ENCODE data around the gene SPATA31C2. TPM values are rescaled to one million over a fixed set of nuclear protein-coding genes. Genes with fewer than 3 reads are reported as not detected.

SPATA31C2 gene
- total and polyA plus RNA-seq, 2 experiments from 2014 or later, result not detected

GRCh38 chr9:88183798-88184495 lies 45.7 kb upstream of the SPATA31C2 start:
- no peaks in the 10 kb centered on the region for H4K20me1 ChIP-seq (ENCODE audit: insufficient read depth)
- H3K4me2 ChIP-seq (ENCODE audit: unreplicated experiment), result no peak overlapping the region
- in situ Hi-C loops (cut with MboI), result no loop called here
- TF ChIP-seq EZH2phosphoT487 (IDR thresholded peaks at IDR 0.05; ENCODE audit: insufficient read depth, low read depth) (no peak), EZH2 (IDR thresholded peaks at IDR 0.05; ENCODE audit: insufficient read depth, poor library complexity, severe bottlenecking) (no peak)
- H3K27ac ChIP-seq, result no peak overlapping the region
- H3K9me3 ChIP-seq (ENCODE audit: low read depth), result no peaks in the 10 kb centered on the region
- H3K4me3 ChIP-seq, result no peak overlapping the region
- no peaks in the 10 kb centered on the region for H3F3A ChIP-seq (ENCODE audit: insufficient read depth)
- H3K36me3 ChIP-seq (ENCODE audit: low read depth), result no peaks in the 10 kb centered on the region
- no peak overlapping the region for H2AFZ ChIP-seq
- no peaks in the 10 kb centered on the region for H3K9me2 ChIP-seq (ENCODE audit: insufficient read depth)
- DNase-seq, result no peak
- 75 to 79% methylated on average over 5 of the region's 5 CpGs for WGBS, 2 experiments (ENCODE audit: low coverage in 1 of 2, low lambda C conversion rate in 2 of 2, missing lambda C conversion rate in 2 of 2)
- no peaks in the 10 kb centered on the region for H3K79me2 ChIP-seq (ENCODE audit: insufficient read depth)
- H3K27me3 ChIP-seq (replicated peaks; ENCODE audit: insufficient read depth), result no peaks in the 10 kb centered on the region
- H3K4me1 ChIP-seq (ENCODE audit: insufficient read depth), result no peaks in the 10 kb centered on the region
- no peak overlapping the region for H3K9ac ChIP-seq

DNA sequence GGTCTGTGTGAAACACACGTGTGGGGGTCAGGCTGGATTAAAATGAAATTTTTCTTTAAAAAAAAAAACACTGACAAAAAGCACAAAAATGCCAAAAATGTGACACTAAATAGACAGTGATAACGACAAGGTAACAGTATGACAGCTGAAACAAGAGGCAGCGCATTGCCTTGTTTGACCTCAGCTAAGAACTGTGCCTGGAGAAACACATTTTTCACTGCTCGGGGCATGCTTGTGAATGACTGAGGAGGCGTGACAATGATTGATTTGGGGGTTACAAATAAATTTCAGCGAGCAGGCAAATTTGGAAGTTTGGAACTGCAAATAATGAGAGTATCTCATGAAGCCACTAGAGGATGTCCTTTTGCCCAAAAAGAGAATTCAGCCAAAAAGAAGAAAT lies 44.2 kb upstream of the SPATA31C2 start:
- Histone ChIP-seq H3K4me2 (ENCODE audit: unreplicated experiment) (no peak overlapping the region), H3K79me2 (ENCODE audit: insufficient read depth) (no peaks in the 10 kb centered on the region), H3K27ac (no peak overlapping the region), H3K9ac (no peak overlapping the region), H2AFZ (no peak overlapping the region), H4K20me1 (ENCODE audit: insufficient read depth) (no peaks in the 10 kb centered on the region), H3K27me3 (replicated peaks; ENCODE audit: insufficient read depth) (no peaks in the 10 kb centered on the region), H3K36me3 (ENCODE audit: low read depth) (no peaks in the 10 kb centered on the region), H3K9me2 (ENCODE audit: insufficient read depth) (no peaks in the 10 kb centered on the region), H3K9me3 (ENCODE audit: low read depth) (no peaks in the 10 kb centered on the region), H3F3A (ENCODE audit: insufficient read depth) (no peaks in the 10 kb centered on the region), H3K4me1 (ENCODE audit: insufficient read depth) (no peaks in the 10 kb centered on the region), H3K4me3 (no peak overlapping the region)
- TF ChIP-seq EZH2 (IDR thresholded peaks at IDR 0.05; ENCODE audit: insufficient read depth, poor library complexity, severe bottlenecking) (no peak), EZH2phosphoT487 (IDR thresholded peaks at IDR 0.05; ENCODE audit: insufficient read depth, low read depth) (no peak)
- 36 to 49% methylated on average over 6 of the region's 6 CpGs for WGBS, 2 experiments (ENCODE audit: low coverage in 1 of 2, low lambda C conversion rate in 2 of 2, missing lambda C conversion rate in 2 of 2)
- no peak for DNase-seq
- in situ Hi-C loops (cut with MboI), result no loop called here

- Histone ChIP-seq H3K9me2 (ENCODE audit: insufficient read depth) (no peaks in the 10 kb centered on the region), H3K36me3 (ENCODE audit: low read depth) (no peaks in the 10 kb centered on the region), H3K27me3 (replicated peaks; ENCODE audit: insufficient read depth) (0 out of 2 replicates have a peak, but pooled peaks cover 6% of the 10 kb centered on the region), H3K4me3 (no peak overlapping the region), H2AFZ (no peak overlapping the region), H3K9ac (no peak overlapping the region), H3K27ac (no peak overlapping the region), H4K20me1 (ENCODE audit: insufficient read depth) (no peaks in the 10 kb centered on the region), H3K9me3 (ENCODE audit: low read depth) (no peaks in the 10 kb centered on the region), H3F3A (ENCODE audit: insufficient read depth) (no peaks in the 10 kb centered on the region), H3K4me2 (ENCODE audit: unreplicated experiment) (no peak overlapping the region), H3K4me1 (ENCODE audit: insufficient read depth) (no peaks in the 10 kb centered on the region), H3K79me2 (ENCODE audit: insufficient read depth) (no peaks in the 10 kb centered on the region)
- in situ Hi-C loops (cut with MboI), result no loop called here
- no peak for DNase-seq
- TF ChIP-seq EZH2 (IDR thresholded peaks at IDR 0.05; ENCODE audit: insufficient read depth, poor library complexity, severe bottlenecking) (no peak), EZH2phosphoT487 (IDR thresholded peaks at IDR 0.05; ENCODE audit: insufficient read depth, low read depth) (no peak)
- WGBS, 2 experiments (ENCODE audit: low coverage in 1 of 2, low lambda C conversion rate in 2 of 2, missing lambda C conversion rate in 2 of 2), result 89 to 92% methylated on average over 13 to 23 of the region's 23 CpGs
Observed at GRCh38 chr9:88180081-88180765, 41.9 kb upstream of the SPATA31C2 start.

GRCh38 chr9:88179062-88179521 lies 40.8 kb upstream of the SPATA31C2 start:
- DNase-seq, result no peak
- Histone ChIP-seq H3K9me2 (ENCODE audit: insufficient read depth) (no peaks in the 10 kb centered on the region), H3K36me3 (ENCODE audit: low read depth) (no peaks in the 10 kb centered on the region), H3K4me1 (ENCODE audit: insufficient read depth) (no peaks in the 10 kb centered on the region), H2AFZ (no peak overlapping the region), H3K4me3 (no peak overlapping the region), H3K79me2 (ENCODE audit: insufficient read depth) (no peaks in the 10 kb centered on the region), H4K20me1 (ENCODE audit: insufficient read depth) (no peaks in the 10 kb centered on the region), H3K9me3 (ENCODE audit: low read depth) (no peaks in the 10 kb centered on the region), H3K9ac (no peak overlapping the region), H3K4me2 (ENCODE audit: unreplicated experiment) (no peak overlapping the region), H3K27ac (no peak overlapping the region), H3K27me3 (replicated peaks; ENCODE audit: insufficient read depth) (0 out of 2 replicates have a peak, but pooled peaks cover 8% of the 10 kb centered on the region), H3F3A (ENCODE audit: insufficient read depth) (no peaks in the 10 kb centered on the region)
- in situ Hi-C loops (cut with MboI), result loop anchor here (10.0 kb wide), 1 partner anchor 396 kb away; no protein-coding TSS in a partner anchor
- WGBS, 2 experiments (ENCODE audit: low coverage in 1 of 2, low lambda C conversion rate in 2 of 2, missing lambda C conversion rate in 2 of 2), result 53 to 57% methylated on average over 5 of the region's 5 CpGs
- TF ChIP-seq EZH2 (IDR thresholded peaks at IDR 0.05; ENCODE audit: insufficient read depth, poor library complexity, severe bottlenecking) (no peak), EZH2phosphoT487 (IDR thresholded peaks at IDR 0.05; ENCODE audit: insufficient read depth, low read depth) (no peak)
